GM23338 (cell line): Measurements from ENCODE around the gene TRAF1.

Source experiments
- CREB1 ChIP-seq: fragments of 250-450 bp; sonication (Bioruptor Pico); IDR thresholded peaks from 2 replicates; pipeline ENCODE4 v1.5.0; 2020; ENCODE audit warnings: low read depth, mild to moderate bottlenecking, moderate library complexity
- EZH2 ChIP-seq: fragments of 200-600 bp; sonication (generic); IDR thresholded peaks from one replicate; pipeline ENCODE4 v1.8.0; 2017; ENCODE audit warnings: antibody characterized with exemption, mild to moderate bottlenecking, low read depth; ENCODE audit not compliant: unreplicated experiment
- EZH2phosphoT487 ChIP-seq: fragments of 200-600 bp; sonication (generic); IDR thresholded peaks from one replicate; pipeline ENCODE4 v1.8.1; 2018; ENCODE audit warnings: antibody characterized with exemption; ENCODE audit not compliant: unreplicated experiment
- JUNB ChIP-seq: IDR thresholded peaks from one replicate; pipeline ENCODE4 v1.6.1; 2016; ENCODE audit warnings: antibody characterized with exemption; ENCODE audit not compliant: unreplicated experiment
- NANOG ChIP-seq: IDR thresholded peaks from 2 replicates; pipeline ENCODE4 v1.6.1; 2016; ENCODE audit warnings: antibody characterized with exemption, borderline replicate concordance
- POLR2AphosphoS5 ChIP-seq: IDR thresholded peaks from 2 replicates; pipeline ENCODE4 v1.6.1; 2016; ENCODE audit warnings: antibody characterized with exemption, low read depth
- REST ChIP-seq: IDR thresholded peaks from one replicate; pipeline ENCODE4 v1.6.1; 2018; ENCODE audit warnings: antibody characterized with exemption; ENCODE audit not compliant: unreplicated experiment
- TF ChIP-seq, protein P1 (sequence below), 2 experiments: fragments of 200-600 bp in 1 of 2; sonication (generic) in 1 of 2; conservative IDR thresholded peaks; 2 replicates each; pipeline versions ENCODE4 v1.5.1 to v1.6.1; 2016 to 2017; ENCODE audit warnings: antibody characterized with exemption in 2 of 2, low read depth in 2 of 2, mild to moderate bottlenecking in 2 of 2, moderate library complexity in 1 of 2
- TF ChIP-seq, protein P2 (sequence below): IDR thresholded peaks from 2 replicates; pipeline ENCODE4 v1.6.1; 2016; ENCODE audit warnings: antibody characterized with exemption

DNA sequence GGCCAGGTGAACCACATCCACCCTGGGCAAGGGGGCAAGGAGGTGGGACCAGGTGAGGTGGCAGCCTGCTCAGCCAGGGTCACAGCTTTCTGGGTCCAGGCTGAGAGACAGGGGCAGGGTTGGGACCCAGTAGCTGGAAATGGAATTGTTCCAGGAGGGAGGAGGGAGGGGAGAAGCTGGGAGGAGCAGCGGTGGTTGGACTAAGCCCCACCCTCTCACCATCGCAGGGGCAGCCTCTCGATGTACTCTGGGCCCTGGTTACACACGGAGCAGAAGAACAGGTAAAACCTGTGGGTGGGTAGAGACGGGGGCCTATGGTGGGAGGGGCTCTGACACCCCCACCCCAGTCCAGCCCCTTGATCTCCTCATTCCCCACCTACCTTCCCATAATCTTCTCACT is 60.8 kb downstream of the TRAF1 start:
- TF ChIP-seq, protein P1, sequence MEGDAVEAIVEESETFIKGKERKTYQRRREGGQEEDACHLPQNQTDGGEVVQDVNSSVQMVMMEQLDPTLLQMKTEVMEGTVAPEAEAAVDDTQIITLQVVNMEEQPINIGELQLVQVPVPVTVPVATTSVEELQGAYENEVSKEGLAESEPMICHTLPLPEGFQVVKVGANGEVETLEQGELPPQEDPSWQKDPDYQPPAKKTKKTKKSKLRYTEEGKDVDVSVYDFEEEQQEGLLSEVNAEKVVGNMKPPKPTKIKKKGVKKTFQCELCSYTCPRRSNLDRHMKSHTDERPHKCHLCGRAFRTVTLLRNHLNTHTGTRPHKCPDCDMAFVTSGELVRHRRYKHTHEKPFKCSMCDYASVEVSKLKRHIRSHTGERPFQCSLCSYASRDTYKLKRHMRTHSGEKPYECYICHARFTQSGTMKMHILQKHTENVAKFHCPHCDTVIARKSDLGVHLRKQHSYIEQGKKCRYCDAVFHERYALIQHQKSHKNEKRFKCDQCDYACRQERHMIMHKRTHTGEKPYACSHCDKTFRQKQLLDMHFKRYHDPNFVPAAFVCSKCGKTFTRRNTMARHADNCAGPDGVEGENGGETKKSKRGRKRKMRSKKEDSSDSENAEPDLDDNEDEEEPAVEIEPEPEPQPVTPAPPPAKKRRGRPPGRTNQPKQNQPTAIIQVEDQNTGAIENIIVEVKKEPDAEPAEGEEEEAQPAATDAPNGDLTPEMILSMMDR (conservative IDR thresholded peaks at IDR 0.05; ENCODE audit: low read depth in 2 of 2) = no peak
- TF ChIP-seq EZH2 = no peak
- no peak for TF ChIP-seq REST
- no peak for TF ChIP-seq EZH2phosphoT487
- TF ChIP-seq JUNB = no peak
- TF ChIP-seq POLR2AphosphoS5 = no peak
- no peak for TF ChIP-seq CREB1
- no peak for TF ChIP-seq NANOG
- TF ChIP-seq, protein P2, sequence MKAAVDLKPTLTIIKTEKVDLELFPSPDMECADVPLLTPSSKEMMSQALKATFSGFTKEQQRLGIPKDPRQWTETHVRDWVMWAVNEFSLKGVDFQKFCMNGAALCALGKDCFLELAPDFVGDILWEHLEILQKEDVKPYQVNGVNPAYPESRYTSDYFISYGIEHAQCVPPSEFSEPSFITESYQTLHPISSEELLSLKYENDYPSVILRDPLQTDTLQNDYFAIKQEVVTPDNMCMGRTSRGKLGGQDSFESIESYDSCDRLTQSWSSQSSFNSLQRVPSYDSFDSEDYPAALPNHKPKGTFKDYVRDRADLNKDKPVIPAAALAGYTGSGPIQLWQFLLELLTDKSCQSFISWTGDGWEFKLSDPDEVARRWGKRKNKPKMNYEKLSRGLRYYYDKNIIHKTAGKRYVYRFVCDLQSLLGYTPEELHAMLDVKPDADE = no peak
